Bronchial epithelial cell (primary cell): ENCODE results near the gene COX19. TPM values are rescaled to one million over a fixed set of nuclear protein-coding genes. Genes with fewer than 3 reads are reported as not detected.

Source experiments
- DNase-seq: peaks from one replicate; pipeline ENCODE4 v3.0.0-alpha.2; 2010; ENCODE audit warnings: low read depth
- FAIRE-seq: peaks from 2 replicates; lab custom pipeline; 2011; peaks lifted over from hg19 to GRCh38; lab: Jason Lieb, UNC
- H3K27me3 ChIP-seq: 2 replicates; pipeline ENCODE4 v1.5.1; 2011; ENCODE audit warnings: low read length; ENCODE audit not compliant: control insufficient read depth, insufficient read depth
- H3K36me3 ChIP-seq: 2 replicates; pipeline ENCODE4 v1.5.1; 2011; ENCODE audit warnings: low read length; ENCODE audit not compliant: control insufficient read depth, insufficient read depth
- H3K4me3 ChIP-seq: 2 replicates; pipeline ENCODE4 v1.5.1; 2011; ENCODE audit warnings: mild to moderate bottlenecking, low read depth, low read length, control low read depth
- total RNA-seq: library from RNA; depleted of rRNA; stranded (reverse); fragments of >200 nt; gene quantifications from 2 replicates; pipeline ENCODE4 v1.2.1, GENCODE V29; 2014
- TF ChIP-seq, protein P1 (sequence below): IDR thresholded peaks from 2 replicates; pipeline ENCODE4 v1.5.1; 2011; ENCODE audit warnings: mild to moderate bottlenecking, moderate library complexity, low read length, control low read depth, inconsistent platforms; ENCODE audit not compliant: insufficient read depth, severe bottlenecking

COX19 gene
- total RNA-seq, 1 donor from 2014 or later: 12.9 TPM

DNA sequence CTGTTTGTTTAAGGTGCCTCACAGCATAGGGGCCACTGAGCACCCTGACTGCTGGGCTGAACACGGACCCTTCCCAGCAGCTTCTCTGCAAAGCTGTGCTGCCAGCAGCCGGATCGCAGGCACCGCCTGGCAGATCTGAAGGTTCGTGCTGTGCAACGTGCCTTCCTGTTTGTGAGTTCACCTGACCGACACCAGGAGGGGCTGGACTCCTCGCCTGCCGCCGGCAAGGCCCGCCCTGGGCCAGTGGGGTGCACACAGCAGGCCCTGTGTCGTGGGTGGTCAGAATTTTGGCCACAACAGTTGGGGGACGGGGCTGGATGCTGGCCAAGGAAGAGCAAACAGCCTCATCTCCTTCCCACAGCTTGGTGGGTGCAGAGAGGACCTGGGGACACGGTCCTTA is 20.2 kb upstream of the COX19 start:
- no peak for FAIRE-seq
- Histone ChIP-seq H3K4me3 (no peak overlapping the region), H3K27me3 (no peaks in the 10 kb centered on the region), H3K36me3 (peaks cover 10% of the 10 kb centered on the region)
- TF ChIP-seq, protein P1, sequence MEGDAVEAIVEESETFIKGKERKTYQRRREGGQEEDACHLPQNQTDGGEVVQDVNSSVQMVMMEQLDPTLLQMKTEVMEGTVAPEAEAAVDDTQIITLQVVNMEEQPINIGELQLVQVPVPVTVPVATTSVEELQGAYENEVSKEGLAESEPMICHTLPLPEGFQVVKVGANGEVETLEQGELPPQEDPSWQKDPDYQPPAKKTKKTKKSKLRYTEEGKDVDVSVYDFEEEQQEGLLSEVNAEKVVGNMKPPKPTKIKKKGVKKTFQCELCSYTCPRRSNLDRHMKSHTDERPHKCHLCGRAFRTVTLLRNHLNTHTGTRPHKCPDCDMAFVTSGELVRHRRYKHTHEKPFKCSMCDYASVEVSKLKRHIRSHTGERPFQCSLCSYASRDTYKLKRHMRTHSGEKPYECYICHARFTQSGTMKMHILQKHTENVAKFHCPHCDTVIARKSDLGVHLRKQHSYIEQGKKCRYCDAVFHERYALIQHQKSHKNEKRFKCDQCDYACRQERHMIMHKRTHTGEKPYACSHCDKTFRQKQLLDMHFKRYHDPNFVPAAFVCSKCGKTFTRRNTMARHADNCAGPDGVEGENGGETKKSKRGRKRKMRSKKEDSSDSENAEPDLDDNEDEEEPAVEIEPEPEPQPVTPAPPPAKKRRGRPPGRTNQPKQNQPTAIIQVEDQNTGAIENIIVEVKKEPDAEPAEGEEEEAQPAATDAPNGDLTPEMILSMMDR: no peak
- no peak for DNase-seq

DNA sequence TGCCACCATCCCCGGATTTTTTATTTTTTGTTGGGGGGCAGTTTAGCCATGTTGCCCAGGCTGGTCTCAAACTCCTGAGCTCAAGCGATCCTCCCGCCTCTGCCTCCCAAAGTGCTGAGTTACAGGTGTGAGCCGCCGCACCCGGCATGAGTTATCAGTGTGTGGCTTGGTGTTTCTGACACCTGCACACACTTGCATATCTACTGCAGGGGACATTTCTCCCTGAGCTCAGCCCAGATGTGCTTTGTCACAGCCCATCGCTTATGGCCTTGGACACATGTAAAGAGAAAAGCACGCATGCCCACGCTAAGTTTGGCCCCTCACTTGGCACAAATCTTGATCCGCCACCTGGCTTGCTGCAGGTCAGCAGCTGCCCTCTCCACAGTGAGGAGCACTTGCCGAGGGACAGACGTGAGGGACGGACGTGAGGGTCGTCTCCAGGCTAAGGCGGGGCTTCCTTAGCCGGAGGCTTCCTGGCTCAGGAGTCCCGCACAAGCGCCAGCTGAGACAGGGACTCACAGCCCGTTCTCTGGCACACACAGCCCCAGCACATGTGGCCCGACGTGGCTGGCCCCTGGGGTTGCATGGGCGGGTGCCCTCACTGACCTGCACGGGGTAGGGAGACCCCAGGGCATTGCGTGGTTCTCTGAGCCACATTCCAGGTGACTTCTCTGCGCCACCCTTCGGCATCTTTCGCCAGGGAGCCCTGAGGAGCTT is 19.4 kb upstream of the COX19 start:
- FAIRE-seq (no peak), DNase-seq (no peak)
- TF ChIP-seq, protein P1: no peak
- Histone ChIP-seq H3K27me3 (no peaks in the 10 kb centered on the region), H3K36me3 (peaks cover 8% of the 10 kb centered on the region), H3K4me3 (no peak overlapping the region)

DNA sequence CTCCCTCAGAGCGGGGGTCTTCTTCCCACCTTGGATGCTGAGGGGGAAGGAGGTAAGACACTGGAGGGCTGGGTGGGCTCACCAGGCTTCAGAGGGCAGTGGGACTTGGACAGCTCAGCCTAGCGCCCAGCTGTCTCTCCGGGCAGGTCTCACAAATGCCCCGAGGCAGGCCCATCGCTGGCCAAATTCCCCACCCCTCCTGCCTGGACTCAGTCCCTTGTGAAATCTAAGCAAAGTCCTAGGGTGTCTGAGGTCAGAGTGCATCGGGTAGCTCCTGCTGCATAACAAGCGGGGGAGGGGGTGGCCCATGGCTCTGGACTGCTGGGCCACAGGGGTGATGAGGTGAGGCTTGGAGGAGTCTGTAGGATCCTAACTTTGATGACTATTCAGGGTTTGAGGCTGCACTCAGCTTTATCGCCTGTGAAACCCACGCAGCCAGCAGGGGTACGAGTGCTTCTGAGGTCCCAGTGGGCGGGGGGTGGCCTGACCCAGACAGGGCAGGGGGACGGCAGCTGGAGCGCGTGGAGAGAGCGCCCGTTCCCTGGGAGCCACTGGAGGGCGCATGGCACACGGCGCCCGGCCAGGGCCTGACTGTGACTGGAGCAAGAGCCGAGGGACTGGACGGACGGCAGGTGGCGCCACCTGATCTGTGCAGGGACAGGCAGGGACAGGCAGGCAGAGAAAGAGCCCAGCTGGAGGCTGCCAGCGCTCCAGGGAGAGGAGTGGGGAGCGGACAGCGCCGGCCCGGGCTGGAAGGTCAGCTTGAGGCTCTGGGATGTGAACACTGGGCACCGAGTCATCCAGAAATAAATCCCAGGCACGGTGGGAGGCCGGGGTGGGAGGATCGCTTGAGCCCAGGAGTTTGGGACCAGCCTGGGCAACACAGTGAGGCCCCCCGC is 17.6 kb upstream of the COX19 start:
- no peak overlapping the region for H3K4me3 ChIP-seq
- peak; percentile 79 for DNase-seq
- FAIRE-seq: no peak
- TF ChIP-seq, protein P1: peak; percentile 100
- peaks cover 2% of the 10 kb centered on the region for H3K36me3 ChIP-seq
- no peaks in the 10 kb centered on the region for H3K27me3 ChIP-seq

DNA sequence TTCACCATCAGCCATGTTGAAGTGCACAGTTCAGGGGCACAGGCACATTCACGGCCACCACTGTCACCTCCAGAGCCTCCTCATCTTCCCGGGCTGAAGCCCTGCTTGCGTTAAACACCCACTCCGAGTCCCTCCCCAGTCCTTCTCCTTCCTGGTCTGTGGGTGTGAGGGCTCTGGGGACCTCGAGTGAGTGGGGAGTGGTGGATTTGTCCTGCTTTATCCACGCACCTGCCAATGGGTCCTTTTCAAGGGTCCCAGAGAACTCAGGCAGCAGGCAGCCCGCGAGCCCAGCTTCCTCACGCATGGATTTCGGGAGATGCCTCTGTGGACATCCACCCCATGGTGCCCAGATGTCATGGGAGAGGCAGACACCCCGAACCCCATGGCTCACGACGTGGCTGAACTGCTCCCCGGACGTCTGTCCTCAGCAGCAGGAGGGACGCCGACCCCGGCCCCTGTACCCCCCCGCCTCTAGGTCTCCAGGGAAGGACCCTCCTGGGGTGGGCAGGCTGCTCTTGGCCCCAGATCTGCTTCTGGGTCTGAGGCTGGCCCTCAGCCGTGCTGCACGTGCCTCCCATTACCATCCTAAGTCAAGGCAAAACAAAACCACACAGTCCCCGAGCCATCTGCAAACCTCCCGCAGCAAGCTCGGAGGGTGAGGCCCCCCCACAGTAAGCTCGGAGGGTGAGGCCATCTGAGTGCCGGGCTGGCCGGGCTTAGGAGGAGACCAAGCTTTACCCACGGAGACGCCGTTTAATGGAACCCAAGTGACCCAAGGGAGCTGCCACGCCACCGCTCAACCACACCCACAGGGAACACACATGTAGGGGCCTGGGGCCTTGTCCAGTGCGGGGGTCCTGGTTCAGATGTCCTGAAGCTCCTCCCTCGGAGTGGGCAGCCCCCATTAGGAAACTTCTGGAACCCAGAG is 16.6 kb upstream of the COX19 start:
- H3K27me3 ChIP-seq: no peaks in the 10 kb centered on the region

More for the DNA sequence above, 16.6 kb upstream of the COX19 start:
- no peaks in the 10 kb centered on the region for H3K36me3 ChIP-seq
- no peak overlapping the region for H3K4me3 ChIP-seq
- no peak for DNase-seq
- FAIRE-seq: no peak
- TF ChIP-seq, protein P1: no peak
